Osteocyte (in vitro differentiated cells): ENCODE results near the gene NEMP1. TPM values are rescaled to one million over a fixed set of nuclear protein-coding genes. Genes with fewer than 3 reads are reported as not detected.

Experiments used
- DNase-seq: peaks from one replicate; pipeline ENCODE4 v3.0.0; 2021; ENCODE audit warnings: mixed read lengths; ENCODE audit not compliant: unreplicated experiment; ENCODE audit errors: extremely low spot score
- H3K27ac Mint-ChIP-seq: one replicate; pipeline ENCODE4 v1.8.0; 2021; ENCODE audit warnings: mild to moderate bottlenecking, mixed read lengths; ENCODE audit not compliant: unreplicated experiment
- H3K27me3 Mint-ChIP-seq: one replicate; pipeline ENCODE4 v1.8.0; 2021; ENCODE audit warnings: mixed read lengths; ENCODE audit not compliant: unreplicated experiment
- H3K36me3 Mint-ChIP-seq: one replicate; pipeline ENCODE4 v1.8.0; 2021; ENCODE audit warnings: mixed read lengths; ENCODE audit not compliant: unreplicated experiment
- H3K4me1 Mint-ChIP-seq: one replicate; pipeline ENCODE4 v1.8.0; 2021; ENCODE audit warnings: mixed read lengths; ENCODE audit not compliant: unreplicated experiment
- H3K4me3 Mint-ChIP-seq: one replicate; pipeline ENCODE4 v1.8.0; 2021; ENCODE audit warnings: mild to moderate bottlenecking, moderate library complexity, mixed read lengths; ENCODE audit not compliant: unreplicated experiment
- H3K9me3 Mint-ChIP-seq: one replicate; pipeline ENCODE4 v1.8.0; 2021; ENCODE audit warnings: mixed read lengths; ENCODE audit not compliant: unreplicated experiment
- CTCF ChIP-seq: fragments of 200-600 bp; sonication (generic); IDR thresholded peaks from 2 replicates; pipeline ENCODE4 v1.5.0; 2021; ENCODE audit warnings: antibody characterized with exemption, mild to moderate bottlenecking, moderate library complexity
- total RNA-seq: library from RNA; stranded (reverse); gene quantifications from 2 replicates; pipeline ENCODE4 v1.2.1, GENCODE V29; 2021

NEMP1 gene
- total RNA-seq, 1 donor from 2014 or later, result 12.1 TPM

DNA sequence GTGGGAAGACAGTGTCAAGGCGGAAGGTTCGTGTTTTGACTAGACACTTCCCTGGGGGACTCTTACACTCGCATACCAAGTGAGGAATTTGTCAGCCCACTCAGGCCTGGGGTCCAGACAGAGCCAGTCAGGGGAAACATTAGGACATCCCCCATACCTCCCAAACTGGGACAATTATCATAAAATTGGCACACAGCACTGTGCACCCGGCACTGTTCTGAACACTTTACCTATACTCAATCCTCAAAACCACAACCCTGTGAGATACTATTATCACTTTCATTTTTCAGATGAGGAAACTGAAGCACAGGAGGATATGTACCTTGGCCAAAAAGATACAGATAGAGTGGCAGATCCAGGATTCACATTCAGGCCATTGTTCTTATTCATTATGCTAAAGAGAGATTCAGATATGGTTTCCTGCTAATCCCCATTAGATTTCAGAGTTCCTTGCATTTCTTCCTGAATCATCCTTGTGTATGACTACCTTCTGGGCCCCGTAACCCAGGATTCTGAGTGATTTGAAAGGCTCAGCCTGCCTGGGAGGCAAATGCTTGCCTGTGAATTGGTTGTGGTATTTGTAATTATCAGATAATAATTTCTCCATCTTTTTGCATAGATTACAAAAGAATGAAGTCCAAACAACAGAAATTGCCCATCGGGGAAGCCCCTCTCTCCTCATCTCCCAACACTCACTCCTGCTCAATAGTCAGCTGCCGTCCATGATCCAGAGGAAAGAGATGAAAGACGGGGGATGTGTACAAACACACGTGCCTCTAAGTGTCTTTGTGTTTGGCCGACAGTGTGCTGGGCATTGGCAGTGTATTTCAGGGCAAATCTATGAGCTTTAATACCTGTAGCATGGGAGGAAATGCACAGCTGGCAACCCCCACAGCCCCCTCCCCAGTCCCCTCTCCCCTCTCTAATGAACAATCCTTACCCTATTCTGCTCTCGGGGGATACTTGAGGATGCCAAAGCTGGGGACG lies 66.9 kb downstream of the NEMP1 start:
- Mint-ChIP-seq H3K4me1 (peaks cover 11% of the 10 kb centered on the region), H3K4me3 (no peak overlapping the region), H3K27ac (no peak overlapping the region), H3K9me3 (no peaks in the 10 kb centered on the region), H3K27me3 (peaks cover 42% of the 10 kb centered on the region), H3K36me3 (no peaks in the 10 kb centered on the region)
- no peak for DNase-seq
- TF ChIP-seq CTCF, result no peak

DNA sequence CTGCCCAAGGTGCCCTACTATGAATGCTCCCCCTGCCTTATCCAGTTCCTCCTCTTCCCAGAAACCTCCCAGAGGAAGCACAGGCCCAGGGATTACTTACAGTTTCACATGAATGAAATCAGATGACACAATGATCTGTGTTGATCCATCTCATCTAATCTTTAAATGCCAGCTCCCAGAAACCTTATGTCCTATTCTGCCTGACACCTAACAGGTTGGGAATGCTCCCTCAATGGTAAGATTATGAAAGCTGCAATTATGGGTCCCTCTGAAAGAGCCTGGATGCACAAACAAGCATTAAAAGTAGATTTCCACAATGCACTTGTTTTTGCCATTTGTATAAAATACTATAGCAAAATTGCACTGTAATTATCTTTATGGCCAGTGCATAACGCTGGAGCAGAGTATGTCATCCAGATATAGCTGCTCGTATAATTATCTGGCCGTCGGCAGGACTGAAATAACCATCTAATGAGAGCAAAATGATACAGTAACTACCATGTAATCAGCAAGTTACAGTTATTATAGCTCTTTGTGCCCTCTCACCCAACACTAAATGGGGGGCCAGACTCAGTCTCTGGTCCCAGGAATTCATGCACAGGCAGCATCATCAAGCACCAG lies 67.9 kb downstream of the NEMP1 start:
- DNase-seq, result no peak
- TF ChIP-seq CTCF, result no peak
- Mint-ChIP-seq H3K36me3 (no peaks in the 10 kb centered on the region), H3K27ac (no peak overlapping the region), H3K9me3 (no peaks in the 10 kb centered on the region), H3K4me3 (no peak overlapping the region), H3K4me1 (peaks cover 14% of the 10 kb centered on the region), H3K27me3 (peaks cover 35% of the 10 kb centered on the region)

DNA sequence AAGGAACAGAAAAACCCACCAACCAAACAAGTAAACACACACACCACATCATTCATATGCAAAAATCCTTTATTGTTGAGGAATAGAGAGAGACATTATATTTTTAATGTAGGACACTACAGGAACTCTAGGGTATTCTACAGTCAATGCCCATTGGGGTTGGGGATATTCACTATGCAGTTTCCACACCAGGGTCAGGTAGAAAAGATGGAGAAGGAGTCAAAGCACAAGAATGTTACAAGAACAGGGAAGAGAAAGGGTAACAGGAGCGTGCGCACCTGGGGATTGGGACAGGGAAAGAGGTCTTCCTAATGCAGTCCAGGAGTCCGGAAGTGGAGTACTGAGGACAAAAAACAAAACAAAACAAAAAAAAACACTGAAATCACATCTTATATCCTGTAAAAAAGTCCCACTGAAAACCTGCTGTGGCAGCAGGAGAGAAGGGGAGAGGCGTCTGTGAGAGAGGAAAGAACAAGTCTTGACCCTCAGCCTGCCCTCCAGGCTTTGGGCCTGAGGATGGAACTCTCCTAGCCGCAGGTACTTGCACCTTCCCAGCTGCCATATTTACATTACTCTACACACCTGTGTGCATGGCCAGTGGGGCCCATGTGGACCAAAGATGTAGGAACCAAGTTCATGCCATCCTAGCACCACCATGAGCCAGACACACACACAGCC lies 68.5 kb downstream of the NEMP1 start:
- no peak for TF ChIP-seq CTCF
- no peaks in the 10 kb centered on the region for H3K9me3 Mint-ChIP-seq
- no peak overlapping the region for H3K4me3 Mint-ChIP-seq
- peaks cover 20% of the 10 kb centered on the region for H3K4me1 Mint-ChIP-seq
- H3K36me3 Mint-ChIP-seq, result no peaks in the 10 kb centered on the region
- DNase-seq, result no peak
- H3K27ac Mint-ChIP-seq, result no peak overlapping the region
- H3K27me3 Mint-ChIP-seq, result peaks cover 29% of the 10 kb centered on the region

DNA sequence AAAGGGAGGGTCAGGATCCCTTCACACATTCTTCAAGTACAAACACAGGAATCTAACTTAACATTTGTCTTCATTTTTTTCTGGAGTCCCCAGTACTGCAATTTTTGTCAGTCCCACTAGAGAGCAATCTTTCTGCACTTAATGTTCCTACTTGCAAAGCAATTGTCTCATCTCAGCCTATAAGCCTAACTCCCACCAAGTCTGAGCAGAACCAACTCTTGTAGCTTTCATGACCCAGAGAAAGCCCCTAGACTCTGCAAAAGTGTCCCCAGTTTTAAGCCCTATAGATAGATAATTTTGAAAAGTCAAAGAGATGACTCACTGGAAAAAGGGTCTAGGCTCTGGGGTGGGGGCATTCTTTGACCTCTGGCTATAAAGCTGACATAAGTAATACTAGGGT lies 70.4 kb downstream of the NEMP1 start:
- no peak for DNase-seq
- H3K36me3 Mint-ChIP-seq, result peaks cover 10% of the 10 kb centered on the region
- TF ChIP-seq CTCF, result peak; percentile 70
- peaks cover 22% of the 10 kb centered on the region for H3K4me1 Mint-ChIP-seq
- no peaks in the 10 kb centered on the region for H3K9me3 Mint-ChIP-seq
- H3K27me3 Mint-ChIP-seq, result peaks cover 11% of the 10 kb centered on the region
- peak overlapping the region; percentile 33 for H3K4me3 Mint-ChIP-seq
- no peak overlapping the region for H3K27ac Mint-ChIP-seq
